ENCODE data around the gene MYO3B. TPM values are rescaled to one million over a fixed set of nuclear protein-coding genes. Genes with fewer than 3 reads are reported as not detected.

MYO3B gene
- total RNA-seq, 3 donors from 2014 or later (not counting 1 experiment from before 2014, with no cell fraction given), result 0.68 to 0.88 (median 0.75) TPM

GRCh38 chr2:170141865-170142264, 36.1 kb upstream of the MYO3B start:
- Mint-ChIP-seq H3K4me3 (no peak overlapping the region), H3K27ac (no peak overlapping the region), H3K27me3 (ENCODE audit: low read depth in 2 of 2) (peaks cover 0 to 2% of the 10 kb centered on the region in 2 donors), H3K4me1 (peaks cover 0 to 5% of the 10 kb centered on the region in 2 donors), H3K9me3 (no peaks in the 10 kb centered on the region), H3K36me3 (no peaks in the 10 kb centered on the region)
- TF ChIP-seq CTCF (IDR thresholded peaks at IDR 0.05), result no peak
- H3K27me3 ChIP-seq (ENCODE audit: control insufficient read depth, insufficient read depth, low read length), result no peaks in the 10 kb centered on the region
- no peaks in the 10 kb centered on the region for H3K9me3 ChIP-seq (ENCODE audit: control insufficient read depth, insufficient read depth, low read length)
- H3K4me1 ChIP-seq (ENCODE audit: control insufficient read depth, insufficient read depth, low read length), result no peaks in the 10 kb centered on the region
- DNase-seq (no peak), ATAC-seq (no peak)
- no peak overlapping the region for H3K4me3 ChIP-seq (ENCODE audit: low read length)
- H3K36me3 ChIP-seq (ENCODE audit: control insufficient read depth, insufficient read depth, low read length), result no peaks in the 10 kb centered on the region
- 86% methylated on average over 12 of the region's 12 CpGs for WGBS (ENCODE audit: insufficient coverage)
- no peak overlapping the region for H3K27ac ChIP-seq (ENCODE audit: low read length)
- intact Hi-C loops (cut with micrococcal nuclease), result no loop called here

GRCh38 chr2:170142502-170142901, 35.4 kb upstream of the MYO3B start:
- no peaks in the 10 kb centered on the region for H3K9me3 ChIP-seq (ENCODE audit: control insufficient read depth, insufficient read depth, low read length)
- Mint-ChIP-seq H3K4me3 (no peak overlapping the region), H3K4me1 (peaks cover 0 to 5% of the 10 kb centered on the region in 2 donors), H3K9me3 (no peaks in the 10 kb centered on the region), H3K36me3 (no peaks in the 10 kb centered on the region), H3K27ac (no peak overlapping the region), H3K27me3 (ENCODE audit: low read depth in 2 of 2) (peaks cover 0 to 2% of the 10 kb centered on the region in 2 donors)
- intact Hi-C loops (cut with micrococcal nuclease), result no loop called here
- ATAC-seq, result no peak
- H3K4me1 ChIP-seq (ENCODE audit: control insufficient read depth, insufficient read depth, low read length), result no peaks in the 10 kb centered on the region
- no peak for DNase-seq
- no peaks in the 10 kb centered on the region for H3K27me3 ChIP-seq (ENCODE audit: control insufficient read depth, insufficient read depth, low read length)
- no peak overlapping the region for H3K4me3 ChIP-seq (ENCODE audit: low read length)
- H3K27ac ChIP-seq (ENCODE audit: low read length), result no peak overlapping the region
- H3K36me3 ChIP-seq (ENCODE audit: control insufficient read depth, insufficient read depth, low read length), result no peaks in the 10 kb centered on the region
- 90% methylated on average over 7 of the region's 7 CpGs for WGBS (ENCODE audit: insufficient coverage)
- no peak for TF ChIP-seq CTCF (IDR thresholded peaks at IDR 0.05)

GRCh38 chr2:170143045-170143717, 34.8 kb upstream of the MYO3B start:
- H3K27ac ChIP-seq (ENCODE audit: low read length), result no peak overlapping the region
- H3K4me3 ChIP-seq (ENCODE audit: low read length), result no peak overlapping the region
- H3K9me3 Mint-ChIP-seq, result no peaks in the 10 kb centered on the region
- no peaks in the 10 kb centered on the region for H3K27me3 ChIP-seq (ENCODE audit: control insufficient read depth, insufficient read depth, low read length)
- intact Hi-C loops (cut with micrococcal nuclease), result no loop called here
- H3K36me3 ChIP-seq (ENCODE audit: control insufficient read depth, insufficient read depth, low read length), result no peaks in the 10 kb centered on the region
- no peaks in the 10 kb centered on the region for H3K9me3 ChIP-seq (ENCODE audit: control insufficient read depth, insufficient read depth, low read length)
- DNase-seq (no peak), ATAC-seq (no peak)
- peaks cover 0 to 5% of the 10 kb centered on the region in 2 donors for H3K4me1 Mint-ChIP-seq
- no peak for TF ChIP-seq CTCF (IDR thresholded peaks at IDR 0.05)
- H3K4me1 ChIP-seq (ENCODE audit: control insufficient read depth, insufficient read depth, low read length), result no peaks in the 10 kb centered on the region
- H3K36me3 Mint-ChIP-seq, result no peaks in the 10 kb centered on the region
- H3K27me3 Mint-ChIP-seq (ENCODE audit: low read depth in 2 of 2), result peaks cover 0 to 2% of the 10 kb centered on the region in 2 donors
- WGBS (ENCODE audit: insufficient coverage), result 92% methylated on average over 3 of the region's 4 CpGs
- H3K4me3 Mint-ChIP-seq, result no peak overlapping the region
- H3K27ac Mint-ChIP-seq, result no peak overlapping the region

GRCh38 chr2:170144761-170145160, 33.2 kb upstream of the MYO3B start:
- H3K27me3 ChIP-seq (ENCODE audit: control insufficient read depth, insufficient read depth, low read length), result no peaks in the 10 kb centered on the region
- intact Hi-C loops (cut with micrococcal nuclease), result no loop called here

More at GRCh38 chr2:170144761-170145160, 33.2 kb upstream of the MYO3B start:
- DNase-seq (no peak), ATAC-seq (no peak)
- H3K27ac Mint-ChIP-seq, result no peak overlapping the region
- H3K4me3 ChIP-seq (ENCODE audit: low read length), result no peak overlapping the region
- H3K4me1 ChIP-seq (ENCODE audit: control insufficient read depth, insufficient read depth, low read length), result no peaks in the 10 kb centered on the region
- no peaks in the 10 kb centered on the region for H3K4me1 Mint-ChIP-seq
- H3K9me3 Mint-ChIP-seq, result no peaks in the 10 kb centered on the region
- no peak for TF ChIP-seq CTCF (IDR thresholded peaks at IDR 0.05)
- no peak overlapping the region for H3K27ac ChIP-seq (ENCODE audit: low read length)
- no peaks in the 10 kb centered on the region for H3K36me3 Mint-ChIP-seq
- no peak overlapping the region for H3K4me3 Mint-ChIP-seq
- peaks cover 0 to 2% of the 10 kb centered on the region in 2 donors for H3K27me3 Mint-ChIP-seq (ENCODE audit: low read depth in 2 of 2)
- H3K36me3 ChIP-seq (ENCODE audit: control insufficient read depth, insufficient read depth, low read length), result no peaks in the 10 kb centered on the region
- 93% methylated on average over 4 of the region's 4 CpGs for WGBS (ENCODE audit: insufficient coverage)
- no peaks in the 10 kb centered on the region for H3K9me3 ChIP-seq (ENCODE audit: control insufficient read depth, insufficient read depth, low read length)
